HG03280 (cell line): ENCODE results near the gene USP26.
"Not testable (repeated sequence)": the region's sequence is repeated elsewhere in the genome, so short reads cannot be mapped to it uniquely, and the experiment has no call there.

ENCODE experiments used
- ATAC-seq: cut with Tn5 transposase; IDR thresholded peaks from one replicate; pipeline ENCODE4 v1.9.1; 2021; ENCODE audit warnings: mild to moderate bottlenecking, moderate library complexity; ENCODE audit not compliant: unreplicated experiment

USP26 gene

DNA sequence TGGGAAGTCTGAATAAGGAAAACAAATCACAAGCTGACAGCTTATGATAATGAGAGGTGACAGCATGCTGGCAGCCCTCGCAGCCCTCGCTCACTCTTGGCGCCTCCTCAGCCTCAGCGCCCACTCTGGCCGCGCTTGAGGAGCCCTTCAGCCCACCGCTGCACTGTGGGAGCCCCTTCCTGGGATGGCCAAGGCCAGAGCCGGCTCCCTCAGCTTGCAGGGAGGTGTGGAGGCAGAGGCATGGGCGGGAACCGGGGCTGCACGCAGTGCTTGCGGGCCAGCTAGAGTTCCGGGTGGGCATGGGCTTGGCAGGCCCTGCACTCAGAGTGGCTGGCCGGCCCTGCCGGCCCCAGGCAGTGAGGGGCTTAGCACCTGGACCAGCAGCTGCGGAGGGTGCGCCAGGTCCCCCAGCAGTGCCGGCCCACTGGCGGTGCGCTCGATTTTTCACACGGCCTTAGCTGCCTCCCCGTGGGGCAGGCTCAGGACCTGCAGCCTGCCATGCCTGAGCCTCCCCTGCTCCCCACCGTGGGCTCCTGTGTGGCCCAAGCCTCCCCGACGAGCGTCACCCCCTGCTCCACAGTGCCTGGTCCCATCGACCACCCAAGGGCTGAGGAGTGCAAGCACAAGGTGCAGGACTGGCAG, 52.6 kb downstream of the USP26 start:
- not testable (repeated sequence) for ATAC-seq

- ATAC-seq: no peak
Measured at GRCh38 chrX:133042260-133042659, 54.6 kb downstream of the USP26 start.

GRCh38 chrX:133033010-133033409, 63.9 kb downstream of the USP26 start:
- ATAC-seq: no peak

- ATAC-seq: no peak
Measured at GRCh38 chrX:133018229-133018628, 78.7 kb downstream of the USP26 start.

DNA sequence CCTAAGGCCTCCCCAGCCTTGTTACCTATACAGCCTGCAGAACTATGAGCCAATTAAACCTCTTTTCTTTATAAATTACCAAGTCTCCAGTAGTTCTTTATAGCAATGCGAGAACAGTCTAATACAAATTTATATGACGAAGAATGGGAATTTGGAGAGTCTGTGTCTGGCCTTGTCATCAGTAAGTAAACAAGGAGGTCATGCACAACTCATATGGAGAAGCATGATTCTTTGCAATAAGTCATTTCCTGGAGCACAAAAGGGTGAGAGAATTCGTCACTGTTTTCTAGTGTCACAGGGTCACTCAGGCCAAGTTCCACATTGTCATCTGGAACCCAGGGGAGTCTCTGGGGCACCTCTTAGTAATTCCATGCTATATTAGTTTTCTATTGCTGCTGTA, 89.5 kb downstream of the USP26 start:
- no peak for ATAC-seq

- ATAC-seq: no peak
Measured at GRCh38 chrX:133005616-133006015, 91.3 kb downstream of the USP26 start.

- ATAC-seq: no peak
Measured at GRCh38 chrX:133005042-133005441, 91.9 kb downstream of the USP26 start.

GRCh38 chrX:132999209-132999608, 97.7 kb downstream of the USP26 start:
- no peak for ATAC-seq

DNA sequence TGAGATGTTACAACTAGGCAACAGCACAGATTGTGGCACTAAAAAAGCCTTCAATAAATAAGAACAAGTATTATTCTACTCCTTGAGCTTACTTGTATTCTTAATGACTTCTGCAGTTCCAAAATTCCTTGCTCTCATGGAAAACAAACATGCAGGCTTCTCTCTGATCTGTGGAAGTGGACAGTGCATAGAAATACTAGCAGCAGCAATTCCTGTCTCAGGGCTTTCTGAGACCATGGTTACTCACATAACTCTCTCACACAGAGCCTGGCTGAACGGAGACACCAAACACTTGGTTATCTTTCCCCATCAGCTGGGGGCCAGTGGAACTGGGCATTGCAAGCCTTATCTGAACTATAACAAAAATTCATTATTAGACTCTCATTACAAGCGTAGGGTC, 106.1 kb downstream of the USP26 start:
- no peak for ATAC-seq

DNA sequence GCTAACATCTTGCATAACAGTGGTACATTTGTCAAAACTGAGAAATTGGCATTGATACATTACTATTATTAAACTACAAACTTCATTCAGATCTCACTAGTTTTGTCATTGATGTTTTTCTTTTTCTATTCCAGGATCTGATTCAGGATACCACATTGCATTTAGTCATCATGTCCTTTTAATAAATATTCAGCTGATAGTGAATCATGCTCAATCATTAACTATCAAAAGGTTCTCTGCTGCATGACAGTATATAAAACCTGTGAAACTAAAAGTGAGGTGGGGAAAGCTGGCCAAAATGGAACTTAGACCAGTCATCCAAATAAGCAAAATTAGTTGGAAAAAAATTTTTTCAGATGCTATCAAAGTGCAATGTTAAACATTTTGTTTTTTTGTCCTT, 110.4 kb downstream of the USP26 start:
- no peak for ATAC-seq

DNA sequence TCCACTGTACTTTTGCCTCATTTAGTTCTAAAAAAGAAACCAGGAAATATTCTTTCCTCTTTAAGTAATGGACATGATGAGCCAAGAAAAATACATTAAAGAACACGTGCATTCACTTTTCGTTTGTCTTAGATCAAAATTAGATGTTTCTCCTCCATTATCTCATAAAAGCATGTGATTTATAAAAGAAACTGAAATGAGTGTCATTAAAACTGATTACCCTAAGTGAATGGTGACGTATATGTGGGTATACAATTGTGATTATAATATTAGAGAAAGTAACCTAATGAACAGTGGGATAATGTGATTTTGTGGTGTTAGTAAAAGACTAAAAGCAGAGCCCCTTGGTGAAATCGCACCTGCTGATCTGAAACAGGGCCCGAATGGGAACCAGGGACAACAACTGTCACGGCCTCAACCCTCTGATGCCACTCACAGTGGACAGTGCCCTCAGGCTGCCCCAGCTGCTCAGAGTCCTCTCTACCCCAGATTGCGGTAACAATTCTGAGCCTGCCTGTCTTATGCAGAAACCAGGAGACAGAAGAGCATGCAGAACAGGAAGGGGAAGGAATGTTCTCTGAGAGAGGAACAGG, 112.8 kb downstream of the USP26 start:
- ATAC-seq: no peak

DNA sequence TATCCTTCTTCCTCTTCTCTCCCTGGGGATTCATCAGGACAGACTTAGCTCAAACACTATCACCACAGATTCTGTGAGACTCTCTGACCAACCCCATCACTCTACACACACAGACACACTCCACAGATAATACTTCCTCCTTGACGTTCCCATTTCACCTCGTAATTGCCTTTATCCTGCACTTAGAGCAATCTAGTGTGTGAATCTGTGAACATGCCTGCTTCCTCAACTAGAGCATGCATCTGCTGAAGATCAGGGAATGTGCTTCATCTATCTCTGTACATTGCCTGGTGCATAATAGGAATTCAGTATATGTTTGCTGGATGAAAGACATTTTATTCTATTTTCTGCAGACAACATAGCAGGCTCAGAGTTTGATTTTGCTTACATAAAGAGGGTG, 113.4 kb downstream of the USP26 start:
- no peak for ATAC-seq

- ATAC-seq: not testable (repeated sequence)
Measured at GRCh38 chrX:132980035-132980434, 116.9 kb downstream of the USP26 start.
